Urinary bladder (tissue), 4 donors: Measurements from ENCODE around the gene CEP55. TPM values are rescaled to one million over a fixed set of nuclear protein-coding genes. Genes with fewer than 3 reads are reported as not detected.

Experiments
- DNase-seq: peaks from one replicate; pipeline ENCODE4 v3.0.0-alpha.2; 2015; ENCODE audit errors: extremely low spot score
- H3K27ac ChIP-seq: one replicate; pipeline ENCODE4 v1.5.1; 2013; ENCODE audit warnings: low read depth, mild to moderate bottlenecking, moderate library complexity
- H3K36me3 ChIP-seq: one replicate; pipeline ENCODE4 v1.6.1; 2013; ENCODE audit warnings: mild to moderate bottlenecking, moderate library complexity; ENCODE audit not compliant: insufficient read depth
- H3K4me1 ChIP-seq: one replicate; pipeline ENCODE4 v1.6.1; 2013; ENCODE audit warnings: mild to moderate bottlenecking, moderate library complexity; ENCODE audit not compliant: insufficient read depth
- H3K4me3 ChIP-seq: one replicate; pipeline ENCODE4 v1.5.1; 2013; ENCODE audit warnings: low read depth, low read length
- WGBS: extraction: QIAGEN DNeasy Blood & Tissue Kit; methylation state at CpG from one replicate; pipeline ENCODE4 v1.1.7; 2013; 5-methylcytosine and 5-hydroxymethylcytosine counted together
- polyA plus RNA-seq: library from polyadenylated mRNA; stranded (reverse); fragments of 200-250 nt; gene quantifications from one replicate; pipeline ENCODE4 v1.2.3, GENCODE V29; 2013
- total RNA-seq: library from RNA; depleted of rRNA; stranded (reverse); fragments of >200 nt; gene quantifications from one replicate; pipeline ENCODE4 v1.2.3, GENCODE V29; 2014
- donor health status: healthy with polysubstance abuse.
- donor health status: healthy.

CEP55 gene
- 23.6 TPM for total RNA-seq
- 0.48 TPM for polyA plus RNA-seq

- WGBS: 1% methylated on average over 68 of the region's 68 CpGs
- Histone ChIP-seq H3K4me1 (no peaks in the 10 kb centered on the region), H3K36me3 (no peaks in the 10 kb centered on the region), H3K4me3 (peak within 1 kb of the TSS; percentile 61), H3K27ac (peak within 1 kb of the TSS; percentile 52)
- DNase-seq: peak; percentile 83
Measured at GRCh38 chr10:93496322-93497041, at the start of gene CEP55. Gene CEP55, plus strand, starts transcription at chr10:93496612. Its CDS starts 3,440 bp downstream, at chr10:93500052.

DNA sequence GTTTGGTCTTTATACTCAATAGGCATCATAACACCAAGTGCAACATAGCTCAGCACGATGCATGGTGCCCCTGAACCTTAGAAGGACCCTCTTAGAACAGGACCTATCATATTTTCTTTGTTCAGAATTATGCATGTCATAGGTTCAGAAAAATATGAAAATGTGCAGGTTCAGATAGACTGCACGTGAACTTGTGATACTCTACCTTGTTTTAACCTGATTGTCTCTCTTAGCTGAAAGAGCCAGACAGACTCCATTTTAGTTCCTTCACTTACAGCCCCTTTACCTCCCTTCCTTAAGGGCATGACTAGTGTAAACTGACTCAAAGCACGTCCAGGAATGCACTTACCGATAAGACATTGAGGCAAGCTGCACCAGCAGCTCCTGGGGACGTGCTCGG lies 49.4 kb upstream of the CEP55 start:
- no peak overlapping the region for H3K4me3 ChIP-seq
- 63% methylated on average over 6 of the region's 6 CpGs for WGBS
- peaks cover 2% of the 10 kb centered on the region for H3K36me3 ChIP-seq
- peaks cover 1% of the 10 kb centered on the region for H3K4me1 ChIP-seq
- H3K27ac ChIP-seq: no peak overlapping the region
- no peak for DNase-seq

GRCh38 chr10:93447970-93448369 lies 48.4 kb upstream of the CEP55 start:
- Histone ChIP-seq H3K4me1 (peaks cover 1% of the 10 kb centered on the region), H3K27ac (no peak overlapping the region), H3K4me3 (no peak overlapping the region), H3K36me3 (peaks cover 4% of the 10 kb centered on the region)
- 76% methylated on average over 3 of the region's 3 CpGs for WGBS
- DNase-seq: no peak

DNA sequence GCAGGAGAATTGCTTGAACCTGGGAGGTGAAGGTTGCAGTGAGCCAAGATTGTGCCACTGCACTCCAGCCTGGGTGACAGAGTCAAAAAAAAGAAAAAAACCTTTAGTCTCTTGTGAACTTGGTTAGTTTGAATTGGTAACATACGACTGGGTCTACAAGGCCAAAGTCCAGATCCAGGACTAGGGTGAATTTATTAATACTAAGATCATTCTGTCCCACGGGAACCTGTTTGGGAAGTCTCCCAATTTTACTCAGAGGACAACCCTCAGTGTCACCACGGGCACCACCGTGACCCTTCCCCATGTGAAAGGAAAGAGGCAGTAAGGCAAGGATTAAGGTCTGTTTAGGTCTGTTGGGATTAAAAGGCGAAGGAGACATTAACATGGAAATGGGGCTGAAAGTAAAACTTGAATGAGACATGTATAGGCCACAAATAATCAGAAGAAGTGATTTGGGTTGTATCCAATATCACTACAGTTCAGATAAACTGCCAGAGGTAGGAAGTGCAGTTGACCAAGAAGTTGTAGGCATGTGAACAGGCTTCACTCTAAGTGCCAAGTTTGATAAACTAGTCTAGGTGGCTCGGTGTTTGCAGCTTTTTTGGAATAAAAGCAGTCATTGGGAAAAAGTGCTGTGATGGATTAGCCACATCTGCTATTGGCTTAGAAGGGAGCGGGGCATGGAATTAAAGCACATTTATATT lies 45.0 kb upstream of the CEP55 start:
- Histone ChIP-seq H3K4me1 (no peaks in the 10 kb centered on the region), H3K36me3 (peaks cover 4% of the 10 kb centered on the region), H3K27ac (no peak overlapping the region), H3K4me3 (no peak overlapping the region)
- 73% methylated on average over 7 of the region's 7 CpGs for WGBS
- DNase-seq: no peak

DNA sequence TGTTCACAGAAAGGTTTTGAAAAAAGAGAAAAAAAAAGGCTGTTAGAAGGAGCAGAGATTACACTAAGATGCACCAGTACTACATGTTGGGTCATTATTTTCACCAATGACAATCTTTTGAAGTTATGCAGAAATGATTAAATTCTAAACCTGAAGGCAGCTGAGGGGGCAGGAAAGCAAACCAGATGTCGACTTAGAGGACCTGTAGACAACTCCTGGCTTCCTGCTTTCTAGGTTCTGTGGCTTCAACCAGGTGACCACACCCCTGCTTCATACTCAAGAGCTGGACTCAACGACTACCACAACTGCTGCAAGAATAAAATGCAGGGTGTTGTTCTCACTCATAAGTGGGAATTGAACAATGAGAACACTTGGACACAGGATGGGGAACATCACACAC lies 44.3 kb upstream of the CEP55 start:
- H3K27ac ChIP-seq: no peak overlapping the region
- no peak overlapping the region for H3K4me3 ChIP-seq
- DNase-seq: no peak
- H3K4me1 ChIP-seq: no peaks in the 10 kb centered on the region
- 54% methylated on average over 2 of the region's 2 CpGs for WGBS
- peaks cover 4% of the 10 kb centered on the region for H3K36me3 ChIP-seq

DNA sequence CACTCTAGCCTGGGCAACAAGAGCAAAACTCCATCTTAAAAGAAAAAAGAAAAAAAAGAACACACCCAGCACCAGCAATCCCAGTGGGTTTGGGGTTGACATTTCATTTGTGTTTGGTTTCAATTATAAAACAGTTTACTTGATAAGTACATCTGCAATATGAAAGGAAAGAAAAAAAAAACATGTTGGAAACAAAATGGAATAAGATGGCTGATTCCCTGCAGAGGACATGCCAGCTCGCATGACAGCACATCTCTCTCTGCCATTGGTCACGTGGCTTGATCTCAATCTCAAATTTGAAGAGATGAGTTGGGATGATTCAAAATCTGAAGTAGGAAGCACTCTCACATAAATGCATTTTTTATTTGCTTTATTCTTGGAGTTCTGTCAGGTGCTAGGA lies 42.3 kb upstream of the CEP55 start:
- Histone ChIP-seq H3K4me1 (peaks cover 1% of the 10 kb centered on the region), H3K36me3 (peaks cover 4% of the 10 kb centered on the region), H3K4me3 (no peak overlapping the region), H3K27ac (no peak overlapping the region)
- DNase-seq: no peak
- WGBS: 87% methylated on average over 2 of the region's 2 CpGs

DNA sequence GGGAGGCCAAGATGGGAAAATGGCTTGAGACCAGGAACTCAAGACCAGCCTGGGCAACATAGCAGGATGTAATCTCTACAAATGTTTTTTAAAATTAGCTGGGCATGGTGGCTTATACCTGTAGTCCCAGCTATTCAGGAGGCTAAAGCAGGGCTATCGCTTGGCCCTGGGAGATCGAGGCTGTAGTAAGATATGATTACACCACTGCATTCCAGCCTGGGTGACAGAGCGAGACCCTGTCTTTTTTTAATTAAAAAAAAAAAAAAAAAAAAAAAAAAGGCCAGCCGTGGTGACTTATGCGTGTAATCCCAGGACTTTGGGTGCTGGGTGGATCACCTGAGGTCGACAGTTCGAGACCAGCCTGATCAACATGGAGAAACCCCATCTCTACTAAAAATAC lies 41.7 kb upstream of the CEP55 start:
- WGBS: 93% methylated on average over 7 of the region's 7 CpGs
- Histone ChIP-seq H3K27ac (no peak overlapping the region), H3K4me3 (no peak overlapping the region), H3K36me3 (peaks cover 2% of the 10 kb centered on the region), H3K4me1 (peaks cover 1% of the 10 kb centered on the region)
- no peak for DNase-seq

DNA sequence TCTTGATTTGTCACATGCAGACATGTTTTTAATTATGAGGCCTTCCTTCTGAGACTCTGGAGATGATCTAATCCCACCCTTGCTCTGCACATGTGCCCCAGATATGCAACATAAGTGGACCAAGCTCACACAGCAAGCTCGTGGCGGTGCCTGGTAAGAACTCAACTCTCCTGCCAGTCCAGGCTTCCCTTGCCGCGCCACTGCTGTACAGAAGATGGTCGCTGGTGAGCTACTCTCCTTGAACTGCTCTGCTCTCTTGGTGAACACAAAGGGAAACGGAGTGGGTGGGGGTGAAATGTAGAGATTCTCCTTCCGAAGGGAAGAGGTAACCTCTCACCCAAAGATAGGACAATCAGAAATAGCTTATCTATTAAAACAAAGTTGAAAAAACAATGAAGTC lies 39.9 kb upstream of the CEP55 start:
- peaks cover 1% of the 10 kb centered on the region for H3K4me1 ChIP-seq

GRCh38 chr10:93457511-93457910 lies 38.9 kb upstream of the CEP55 start:
- no peak overlapping the region for H3K27ac ChIP-seq
- 81% methylated on average over 8 of the region's 8 CpGs for WGBS
- no peak for DNase-seq
- H3K4me1 ChIP-seq: peaks cover 1% of the 10 kb centered on the region
- H3K36me3 ChIP-seq: no peaks in the 10 kb centered on the region
- no peak overlapping the region for H3K4me3 ChIP-seq

More for the DNA sequence above, 39.9 kb upstream of the CEP55 start:
- peaks cover 2% of the 10 kb centered on the region for H3K36me3 ChIP-seq
- no peak overlapping the region for H3K27ac ChIP-seq
- 78% methylated on average over 7 of the region's 7 CpGs for WGBS
- no peak overlapping the region for H3K4me3 ChIP-seq
- DNase-seq: no peak

DNA sequence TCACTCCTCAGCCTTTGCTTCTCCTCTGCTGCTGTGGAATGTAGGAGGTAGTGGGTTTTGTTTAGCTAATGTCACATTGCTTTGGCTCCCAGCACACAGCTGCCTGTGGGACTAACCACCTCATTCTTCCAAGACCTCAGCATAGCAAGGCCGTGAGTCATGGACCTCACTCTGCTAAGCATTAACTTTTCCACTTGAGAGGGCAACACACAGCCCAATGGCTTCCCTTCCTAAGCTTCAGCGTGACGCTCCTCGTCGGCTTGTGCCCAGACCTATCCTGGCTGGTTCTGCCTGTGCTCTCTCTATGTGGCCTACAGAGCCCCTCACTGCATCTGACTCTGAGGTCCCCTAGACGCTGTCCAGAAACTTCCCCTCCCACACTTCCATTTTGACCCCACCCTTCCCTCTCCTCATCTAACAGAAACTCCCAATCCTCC lies 37.6 kb upstream of the CEP55 start:
- Histone ChIP-seq H3K27ac (peak overlapping the region; percentile 89), H3K4me3 (no peak overlapping the region), H3K4me1 (peaks cover 1% of the 10 kb centered on the region), H3K36me3 (no peaks in the 10 kb centered on the region)
- DNase-seq: no peak
- WGBS: 9% methylated on average over 6 of the region's 6 CpGs

DNA sequence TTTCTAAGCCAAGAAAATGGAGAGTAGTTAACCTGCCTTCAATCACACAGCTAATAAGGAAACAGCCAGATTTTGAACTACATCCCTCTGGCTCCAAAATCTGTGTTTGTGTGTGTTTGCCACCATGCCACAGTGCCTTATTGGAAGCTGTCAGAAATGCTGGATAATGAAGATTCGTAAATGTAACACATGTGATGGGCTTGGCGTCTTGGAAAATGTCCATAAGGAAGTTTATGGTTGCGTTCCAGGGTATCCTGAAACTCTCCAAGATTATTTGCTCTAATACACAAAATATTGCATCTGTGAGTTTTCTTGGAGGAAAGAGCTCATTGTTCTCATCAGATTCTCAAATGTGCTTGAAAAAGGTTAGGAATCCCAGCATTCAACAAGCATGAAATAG lies 36.9 kb upstream of the CEP55 start:
- 49% methylated on average over 3 of the region's 3 CpGs for WGBS
- no peak for DNase-seq
- Histone ChIP-seq H3K36me3 (no peaks in the 10 kb centered on the region), H3K27ac (peak overlapping the region; percentile 89), H3K4me3 (no peak overlapping the region), H3K4me1 (peaks cover 3% of the 10 kb centered on the region)

- no peak overlapping the region for H3K4me3 ChIP-seq
- DNase-seq: no peak
- H3K36me3 ChIP-seq: no peaks in the 10 kb centered on the region
- peaks cover 3% of the 10 kb centered on the region for H3K4me1 ChIP-seq
- H3K27ac ChIP-seq: peak overlapping the region; percentile 72
- WGBS: 38% methylated on average over 4 of the region's 4 CpGs
Measured at GRCh38 chr10:93461109-93461806, 35.2 kb upstream of the CEP55 start.

GRCh38 chr10:93461807-93462178 lies 34.6 kb upstream of the CEP55 start:
- no peak for DNase-seq
- no peak overlapping the region for H3K27ac ChIP-seq
- WGBS: 100% methylated on average over 1 of the region's 1 CpG

GRCh38 chr10:93462371-93462770 lies 34.0 kb upstream of the CEP55 start:
- Histone ChIP-seq H3K4me3 (no peak overlapping the region), H3K27ac (no peak overlapping the region), H3K36me3 (no peaks in the 10 kb centered on the region), H3K4me1 (peaks cover 3% of the 10 kb centered on the region)
- DNase-seq: no peak
- 53% methylated on average over 2 of the region's 2 CpGs for WGBS

More at GRCh38 chr10:93461807-93462178, 34.6 kb upstream of the CEP55 start:
- Histone ChIP-seq H3K36me3 (no peaks in the 10 kb centered on the region), H3K4me1 (peaks cover 3% of the 10 kb centered on the region), H3K4me3 (no peak overlapping the region)
